GM12892 (cell line): ENCODE data around the gene SUPT20H.

ENCODE experiments used
- POLR2A ChIP-seq: IDR thresholded peaks from 2 replicates; pipeline ENCODE4 v1.6.1; 2011; ENCODE audit warnings: low read depth, low read length, control low read depth
- POLR2AphosphoS5 ChIP-seq: IDR thresholded peaks from 2 replicates; pipeline ENCODE4 v1.6.1; 2011; ENCODE audit warnings: low read depth, low read length, control low read depth
- TAF1 ChIP-seq: IDR thresholded peaks from 2 replicates; pipeline ENCODE4 v1.6.1; 2011; ENCODE audit warnings: low read depth, mild to moderate bottlenecking, control low read depth, low read length, borderline replicate concordance

DNA sequence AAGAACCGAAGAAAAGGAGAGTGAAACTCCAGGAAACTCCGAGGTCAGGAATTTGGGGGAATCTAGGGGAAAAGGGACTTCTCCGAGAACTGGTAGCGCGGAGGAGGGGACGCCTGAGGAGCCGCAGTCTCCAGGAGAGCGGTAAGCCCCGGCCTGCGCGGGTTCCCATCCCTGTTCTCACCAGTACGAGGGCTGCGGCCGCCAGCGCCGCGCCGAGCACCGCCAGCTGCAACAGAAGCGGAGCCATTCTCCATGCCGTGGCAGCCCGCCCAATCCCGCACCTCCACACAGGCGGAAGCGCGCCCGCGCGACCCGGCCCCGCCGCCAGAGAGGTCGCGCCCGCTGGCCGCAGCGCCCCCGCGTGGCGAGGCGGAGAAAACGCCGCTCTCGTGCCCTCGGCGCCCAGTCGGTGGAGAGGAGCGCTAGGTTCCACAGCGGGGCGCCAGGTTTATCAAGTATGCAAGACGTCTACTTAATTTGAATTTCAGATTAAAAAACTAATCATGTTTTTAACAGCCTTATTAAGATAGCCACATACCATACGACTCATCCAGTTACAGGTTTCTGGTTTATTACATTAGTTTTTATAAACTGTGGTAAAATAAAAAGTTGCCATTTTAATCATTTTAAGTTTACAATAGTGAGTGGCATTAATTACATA is 60.3 kb downstream of the SUPT20H start, which contains the start of gene ALG5:
- TF ChIP-seq POLR2AphosphoS5 (peak; percentile 94), POLR2A (peak; percentile 97), TAF1 (peak; percentile 96)
